ENCODE measurements around the gene HACE1. TPM values are rescaled to one million over a fixed set of nuclear protein-coding genes. Genes with fewer than 3 reads are reported as not detected.
A peak's percentile ranks its signal among the peaks of the same experiment; 100 is the strongest.
"Not testable (repeated sequence)": the region's sequence is repeated elsewhere in the genome, so short reads cannot be mapped to it uniquely, and the experiment has no call there.

Gene HACE1
- 10 to 100 TPM; 11.8 to 16.0 TPM for total RNA-seq
- long read RNA-seq, donor 1, full-length matches to known transcripts, result 1 of 4 reads
- long read RNA-seq, donor 1, partial matches to known transcripts, result 1 of 4 reads
- long read RNA-seq, donor 1, other reads (novel, unspliced or antisense), result 2 of 4 reads
- long read RNA-seq, donor 2, partial matches to known transcripts, result 5 of 8 reads
- long read RNA-seq, donor 2, other reads (novel, unspliced or antisense), result 3 of 8 reads

- intact Hi-C loops (cut with DNase I), result no loop called here
- DNase-seq (ENCODE audit: low spot score), result peak; percentile 96
Measured at GRCh38 chr6:104859225-104860146, at the start of gene HACE1. Gene HACE1 (minus strand): TSS chr6:104859919. CDS start chr6:104859642, 277 bp downstream.

GRCh38 chr6:104908888-104909525, 49.3 kb upstream of the HACE1 start:
- DNase-seq (ENCODE audit: low spot score), result no peak

GRCh38 chr6:104908031-104908887, 48.5 kb upstream of the HACE1 start:
- intact Hi-C loops (cut with DNase I), result no loop called here
- DNase-seq (ENCODE audit: low spot score), result no peak

More at GRCh38 chr6:104908888-104909525, 49.3 kb upstream of the HACE1 start:
- intact Hi-C loops (cut with DNase I), result no loop called here

- DNase-seq (ENCODE audit: low spot score), result not testable (repeated sequence)
- intact Hi-C loops (cut with DNase I), result loop anchor here in 1 of 2 donors (10.0 kb wide), 1 partner anchor 1186 kb away; the partner anchor contains the start of gene PRDM1
Measured at GRCh38 chr6:104898893-104899292, 39.2 kb upstream of the HACE1 start.

GRCh38 chr6:104896914-104897313, 37.2 kb upstream of the HACE1 start:
- intact Hi-C loops (cut with DNase I), result loop anchor here in 1 of 2 donors (10.0 kb wide), 1 partner anchor 1188 kb away; the partner anchor contains the start of gene PRDM1
- DNase-seq (ENCODE audit: low spot score), result no peak

- no peak for DNase-seq (ENCODE audit: low spot score)
- intact Hi-C loops (cut with DNase I), result no loop called here
Measured at GRCh38 chr6:104888066-104888465, 28.3 kb upstream of the HACE1 start.

- intact Hi-C loops (cut with DNase I), result no loop called here
- DNase-seq (ENCODE audit: low spot score), result no peak
Measured at GRCh38 chr6:104887350-104887749, 27.6 kb upstream of the HACE1 start.

- intact Hi-C loops (cut with DNase I), result no loop called here
- DNase-seq (ENCODE audit: low spot score), result no peak
Measured at GRCh38 chr6:104885518-104886043, 25.9 kb upstream of the HACE1 start.

- DNase-seq (ENCODE audit: low spot score), result no peak
- intact Hi-C loops (cut with DNase I), result no loop called here
Measured at GRCh38 chr6:104884867-104885517, 25.3 kb upstream of the HACE1 start.

GRCh38 chr6:104881964-104882668, 22.4 kb upstream of the HACE1 start:
- no peak for DNase-seq (ENCODE audit: low spot score)
- intact Hi-C loops (cut with DNase I), result no loop called here

- intact Hi-C loops (cut with DNase I), result no loop called here
- no peak for DNase-seq (ENCODE audit: low spot score)
Measured at GRCh38 chr6:104862456-104862855, 2.7 kb upstream of the HACE1 start.

- no peak for DNase-seq (ENCODE audit: low spot score)
- intact Hi-C loops (cut with DNase I), result no loop called here
Measured at GRCh38 chr6:104860221-104860620, 502 bp upstream of the HACE1 start.

GRCh38 chr6:104858642-104859041, 1.1 kb downstream of the HACE1 start:
- no peak for DNase-seq (ENCODE audit: low spot score)
- intact Hi-C loops (cut with DNase I), result no loop called here

- DNase-seq (ENCODE audit: low spot score), result no peak
- intact Hi-C loops (cut with DNase I), result no loop called here
Measured at GRCh38 chr6:104855507-104855906, 4.2 kb downstream of the HACE1 start.

- DNase-seq (ENCODE audit: low spot score); intact Hi-C loops (cut with DNase I): not testable (repeated sequence)
Measured at GRCh38 chr6:104847721-104848120, 12.0 kb downstream of the HACE1 start.

GRCh38 chr6:104843229-104843628, 16.5 kb downstream of the HACE1 start:
- no peak for DNase-seq (ENCODE audit: low spot score)
- intact Hi-C loops (cut with DNase I), result no loop called here

GRCh38 chr6:104837158-104837557, 22.6 kb downstream of the HACE1 start:
- intact Hi-C loops (cut with DNase I), result no loop called here
- no peak for DNase-seq (ENCODE audit: low spot score)
